T-helper 9 cell (primary cell): ENCODE results near the gene GBP2.

Source experiments
- DNase-seq: peaks from one replicate; pipeline ENCODE4 v3.0.0-alpha.2; 2020

GBP2 gene

DNA sequence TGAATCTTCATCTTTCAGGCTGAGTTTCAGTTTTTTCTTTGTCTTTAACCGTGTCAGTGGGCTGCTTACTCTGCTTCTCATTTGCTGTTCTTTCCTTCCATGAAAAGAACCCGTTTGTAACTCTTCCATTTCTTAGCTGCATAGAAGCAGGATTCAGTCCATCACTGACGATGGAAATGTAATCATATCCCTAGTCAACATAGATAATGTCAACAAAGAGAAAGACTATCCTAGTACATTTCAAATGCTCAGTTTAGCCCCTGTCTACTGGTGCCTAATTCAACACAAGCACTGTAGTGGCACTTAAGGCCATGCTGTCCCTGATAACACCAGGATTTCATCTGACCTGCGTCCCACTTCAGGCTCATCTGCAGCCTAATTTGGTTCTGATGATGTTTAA is 61.3 kb downstream of the GBP2 start:
- DNase-seq, result no peak

- no peak for DNase-seq
Measured at GRCh38 chr1:89063094-89063493, 62.8 kb downstream of the GBP2 start.

- DNase-seq, result no peak
Measured at GRCh38 chr1:89060091-89060490, 65.8 kb downstream of the GBP2 start.
